ENCODE data around the gene CFAP107. TPM values are rescaled to one million over a fixed set of nuclear protein-coding genes. Genes with fewer than 3 reads are reported as not detected.

CFAP107 gene
- total and polyA plus RNA-seq, 2 donors from 2014 or later, result not detected

- H3K27ac ChIP-seq (ENCODE audit: low read depth in 2 of 2, low read length in 2 of 2), result no peak overlapping the region
- H3K36me3 ChIP-seq (ENCODE audit: control insufficient read depth in 2 of 3, insufficient read depth in 3 of 3, low read length in 3 of 3), result no peaks in the 10 kb centered on the region
- H3K9me3 ChIP-seq (ENCODE audit: control insufficient read depth in 2 of 3, insufficient read depth in 1 of 3, low read length in 3 of 3), result peaks cover 0 to 1% (median 0%) of the 10 kb centered on the region in 3 donors
- H3K4me3 ChIP-seq (ENCODE audit: low read length in 3 of 3), result no peak overlapping the region
- no peaks in the 10 kb centered on the region for H3K27me3 ChIP-seq (ENCODE audit: control insufficient read depth, insufficient read depth, low read length)
- DNase-seq (no peak), FAIRE-seq (no peak)
- TF ChIP-seq, protein P1, sequence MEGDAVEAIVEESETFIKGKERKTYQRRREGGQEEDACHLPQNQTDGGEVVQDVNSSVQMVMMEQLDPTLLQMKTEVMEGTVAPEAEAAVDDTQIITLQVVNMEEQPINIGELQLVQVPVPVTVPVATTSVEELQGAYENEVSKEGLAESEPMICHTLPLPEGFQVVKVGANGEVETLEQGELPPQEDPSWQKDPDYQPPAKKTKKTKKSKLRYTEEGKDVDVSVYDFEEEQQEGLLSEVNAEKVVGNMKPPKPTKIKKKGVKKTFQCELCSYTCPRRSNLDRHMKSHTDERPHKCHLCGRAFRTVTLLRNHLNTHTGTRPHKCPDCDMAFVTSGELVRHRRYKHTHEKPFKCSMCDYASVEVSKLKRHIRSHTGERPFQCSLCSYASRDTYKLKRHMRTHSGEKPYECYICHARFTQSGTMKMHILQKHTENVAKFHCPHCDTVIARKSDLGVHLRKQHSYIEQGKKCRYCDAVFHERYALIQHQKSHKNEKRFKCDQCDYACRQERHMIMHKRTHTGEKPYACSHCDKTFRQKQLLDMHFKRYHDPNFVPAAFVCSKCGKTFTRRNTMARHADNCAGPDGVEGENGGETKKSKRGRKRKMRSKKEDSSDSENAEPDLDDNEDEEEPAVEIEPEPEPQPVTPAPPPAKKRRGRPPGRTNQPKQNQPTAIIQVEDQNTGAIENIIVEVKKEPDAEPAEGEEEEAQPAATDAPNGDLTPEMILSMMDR (IDR thresholded peaks at IDR 0.05; ENCODE audit: borderline replicate concordance, extremely low read depth, insufficient read depth), result no peak
- H3K9ac ChIP-seq (ENCODE audit: low read length in 3 of 3), result no peak overlapping the region
- no peaks in the 10 kb centered on the region for H3K4me1 ChIP-seq (ENCODE audit: control insufficient read depth in 2 of 3, insufficient read depth in 2 of 3, low read depth in 1 of 3, low read length in 3 of 3)
- intact Hi-C loops (cut with DNase I), result no loop called here
Measured at GRCh38 chr1:12709091-12709491, 36.9 kb upstream of the CFAP107 start.

- no peak overlapping the region for H3K9ac ChIP-seq (ENCODE audit: low read length in 3 of 3)
- TF ChIP-seq, protein P1 (IDR thresholded peaks at IDR 0.05; ENCODE audit: borderline replicate concordance, extremely low read depth, insufficient read depth), result no peak
- no peak overlapping the region for H3K4me3 ChIP-seq (ENCODE audit: low read length in 3 of 3)
- H3K9me3 ChIP-seq (ENCODE audit: control insufficient read depth in 2 of 3, insufficient read depth in 1 of 3, low read length in 3 of 3), result no peaks in the 10 kb centered on the region
- no peaks in the 10 kb centered on the region for H3K4me1 ChIP-seq (ENCODE audit: control insufficient read depth in 2 of 3, insufficient read depth in 2 of 3, low read depth in 1 of 3, low read length in 3 of 3)
- intact Hi-C loops (cut with DNase I), result no loop called here
- no peak for FAIRE-seq
- H3K27me3 ChIP-seq (ENCODE audit: control insufficient read depth, insufficient read depth, low read length), result no peaks in the 10 kb centered on the region
- H3K27ac ChIP-seq (ENCODE audit: low read depth in 2 of 2, low read length in 2 of 2), result no peak overlapping the region
- DNase-seq, result no peak
- no peaks in the 10 kb centered on the region for H3K36me3 ChIP-seq (ENCODE audit: control insufficient read depth in 2 of 3, insufficient read depth in 3 of 3, low read length in 3 of 3)
Measured at GRCh38 chr1:12709696-12710095, 36.3 kb upstream of the CFAP107 start.

GRCh38 chr1:12711536-12711935 is 34.5 kb upstream of the CFAP107 start:
- H3K27ac ChIP-seq (ENCODE audit: low read depth in 2 of 2, low read length in 2 of 2), result no peak overlapping the region
- intact Hi-C loops (cut with DNase I), result no loop called here
- H3K9me3 ChIP-seq (ENCODE audit: control insufficient read depth in 2 of 3, insufficient read depth in 1 of 3, low read length in 3 of 3), result no peaks in the 10 kb centered on the region
- TF ChIP-seq, protein P1 (IDR thresholded peaks at IDR 0.05; ENCODE audit: borderline replicate concordance, extremely low read depth, insufficient read depth), result no peak
- H3K27me3 ChIP-seq (ENCODE audit: control insufficient read depth, insufficient read depth, low read length), result no peaks in the 10 kb centered on the region
- FAIRE-seq (no peak), DNase-seq (no peak)
- no peak overlapping the region for H3K4me3 ChIP-seq (ENCODE audit: low read length in 3 of 3)
- no peaks in the 10 kb centered on the region for H3K4me1 ChIP-seq (ENCODE audit: control insufficient read depth in 2 of 3, insufficient read depth in 2 of 3, low read depth in 1 of 3, low read length in 3 of 3)
- H3K36me3 ChIP-seq (ENCODE audit: control insufficient read depth in 2 of 3, insufficient read depth in 3 of 3, low read length in 3 of 3), result no peaks in the 10 kb centered on the region
- H3K9ac ChIP-seq (ENCODE audit: low read length in 3 of 3), result no peak overlapping the region

DNA sequence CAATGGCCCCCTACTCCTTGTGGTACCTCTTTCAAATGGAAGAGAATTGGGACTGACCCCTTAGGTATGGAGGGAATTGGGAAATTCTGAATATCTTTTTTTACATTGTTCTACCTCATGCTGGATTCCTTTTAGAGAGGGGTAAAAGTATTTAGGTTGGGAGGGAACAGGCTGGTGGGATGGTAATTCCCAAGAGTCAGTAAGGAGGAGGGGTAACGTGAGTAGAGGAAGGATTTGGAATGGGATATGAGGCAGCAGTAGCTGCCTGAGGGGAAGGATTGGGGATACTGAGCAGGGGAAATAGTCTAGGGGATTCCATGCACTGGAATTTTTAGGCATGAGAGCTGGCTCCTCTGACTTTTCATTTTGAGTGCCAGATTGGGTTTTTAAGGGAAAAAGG is 33.9 kb upstream of the CFAP107 start:
- H3K9ac ChIP-seq (ENCODE audit: low read length in 3 of 3), result no peak overlapping the region
- TF ChIP-seq, protein P1 (IDR thresholded peaks at IDR 0.05; ENCODE audit: borderline replicate concordance, extremely low read depth, insufficient read depth), result no peak
- H3K9me3 ChIP-seq (ENCODE audit: control insufficient read depth in 2 of 3, insufficient read depth in 1 of 3, low read length in 3 of 3), result no peaks in the 10 kb centered on the region
- H3K4me1 ChIP-seq (ENCODE audit: control insufficient read depth in 2 of 3, insufficient read depth in 2 of 3, low read depth in 1 of 3, low read length in 3 of 3), result no peaks in the 10 kb centered on the region
- FAIRE-seq (no peak), DNase-seq (no peak)
- no peak overlapping the region for H3K4me3 ChIP-seq (ENCODE audit: low read length in 3 of 3)
- no peak overlapping the region for H3K27ac ChIP-seq (ENCODE audit: low read depth in 2 of 2, low read length in 2 of 2)
- no peaks in the 10 kb centered on the region for H3K36me3 ChIP-seq (ENCODE audit: control insufficient read depth in 2 of 3, insufficient read depth in 3 of 3, low read length in 3 of 3)
- intact Hi-C loops (cut with DNase I), result no loop called here
- H3K27me3 ChIP-seq (ENCODE audit: control insufficient read depth, insufficient read depth, low read length), result no peaks in the 10 kb centered on the region

Data from kidney (tissue), 14 donors.